CD4-positive, CD25-positive, alpha-beta regulatory T cell (primary cell): ENCODE measurements around the gene DDR2. TPM values are rescaled to one million over a fixed set of nuclear protein-coding genes. Genes with fewer than 3 reads are reported as not detected.

Experiments used
- ATAC-seq, 2 donors: fragments of 150-1000 bp; cut with Tn5 transposase; one replicate each; pipeline ENCODE4 v1.10.0; 2021; ENCODE audit warnings: low read depth in 2 of 2, moderate number of reproducible peaks in 2 of 2, moderate library complexity in 1 of 2
- DNase-seq, 3 donors: peaks; one replicate each; pipeline versions ENCODE4 v3.0.0 to v3.0.0-alpha.2; 2012 to 2022; ENCODE audit warnings: mixed read lengths in 1 of 3
- H3K27ac ChIP-seq: one replicate; pipeline ENCODE4 v1.7.0; 2013; ENCODE audit warnings: mild to moderate bottlenecking, low read length; ENCODE audit not compliant: insufficient read depth, poor library complexity, severe bottlenecking
- H3K27me3 ChIP-seq: one replicate; pipeline ENCODE4 v1.7.0; 2013; ENCODE audit warnings: low read length; ENCODE audit not compliant: control insufficient read depth, insufficient read depth
- H3K36me3 ChIP-seq: one replicate; pipeline ENCODE4 v1.7.0; 2013; ENCODE audit warnings: mild to moderate bottlenecking, low read length, moderate library complexity; ENCODE audit not compliant: control insufficient read depth, insufficient read depth
- H3K4me1 ChIP-seq: 2 replicates; pipeline ENCODE4 v1.7.0; 2013; ENCODE audit warnings: mild to moderate bottlenecking, low read length; ENCODE audit not compliant: insufficient read depth, control insufficient read depth, poor library complexity, severe bottlenecking
- H3K4me3 ChIP-seq: one replicate; pipeline ENCODE4 v1.7.0; 2013; ENCODE audit warnings: low read depth, mild to moderate bottlenecking, low read length, moderate library complexity
- H3K9me3 ChIP-seq, 2 experiments: 1 replicate in 1 of 2; 2 replicates in 1 of 2; pipeline ENCODE4 v1.7.0; 2013; ENCODE audit warnings: low read length in 2 of 2, mild to moderate bottlenecking in 1 of 2, moderate library complexity in 1 of 2; ENCODE audit not compliant: control insufficient read depth in 2 of 2
- H3K27ac Mint-ChIP-seq, 3 donors: one replicate each; pipeline ENCODE4 v1.8.0; 2020 to 2022; ENCODE audit warnings: mild to moderate bottlenecking in 3 of 3, mixed read lengths in 3 of 3, moderate library complexity in 2 of 3
- H3K27me3 Mint-ChIP-seq: one replicate; pipeline ENCODE4 v1.8.0; 2022; ENCODE audit warnings: mild to moderate bottlenecking, mixed read lengths
- H3K36me3 Mint-ChIP-seq: one replicate; pipeline ENCODE4 v1.8.0; 2020; ENCODE audit warnings: mixed read lengths
- H3K4me1 Mint-ChIP-seq, 4 donors: one replicate each; pipeline ENCODE4 v1.8.0; 2020 to 2022; ENCODE audit warnings: mixed read lengths in 4 of 4, mild to moderate bottlenecking in 1 of 4
- H3K4me3 Mint-ChIP-seq, 4 donors: one replicate each; pipeline ENCODE4 v1.8.0; 2020 to 2022; ENCODE audit warnings: mild to moderate bottlenecking in 4 of 4, mixed read lengths in 4 of 4, moderate library complexity in 3 of 4
- H3K9me3 Mint-ChIP-seq, 7 donors: one replicate each; pipeline ENCODE4 v1.8.0; 2020 to 2022; ENCODE audit warnings: mixed read lengths in 7 of 7, mild to moderate bottlenecking in 3 of 7, moderate library complexity in 2 of 7
- polyA plus RNA-seq, 4 donors: library from polyadenylated mRNA; unstranded; fragments of 300-500 nt; fragmentation: Illumina TruSeq; gene quantifications; one replicate each; pipeline ENCODE4 v1.2.3, GENCODE V29; 2021
- total RNA-seq: library from RNA; stranded (reverse); gene quantifications from one replicate; pipeline ENCODE4 v1.2.3, GENCODE V29; 2022

Gene DDR2
- total and polyA plus RNA-seq, 5 donors from 2014 or later, result 0.32 TPM; not detected in 4

DNA sequence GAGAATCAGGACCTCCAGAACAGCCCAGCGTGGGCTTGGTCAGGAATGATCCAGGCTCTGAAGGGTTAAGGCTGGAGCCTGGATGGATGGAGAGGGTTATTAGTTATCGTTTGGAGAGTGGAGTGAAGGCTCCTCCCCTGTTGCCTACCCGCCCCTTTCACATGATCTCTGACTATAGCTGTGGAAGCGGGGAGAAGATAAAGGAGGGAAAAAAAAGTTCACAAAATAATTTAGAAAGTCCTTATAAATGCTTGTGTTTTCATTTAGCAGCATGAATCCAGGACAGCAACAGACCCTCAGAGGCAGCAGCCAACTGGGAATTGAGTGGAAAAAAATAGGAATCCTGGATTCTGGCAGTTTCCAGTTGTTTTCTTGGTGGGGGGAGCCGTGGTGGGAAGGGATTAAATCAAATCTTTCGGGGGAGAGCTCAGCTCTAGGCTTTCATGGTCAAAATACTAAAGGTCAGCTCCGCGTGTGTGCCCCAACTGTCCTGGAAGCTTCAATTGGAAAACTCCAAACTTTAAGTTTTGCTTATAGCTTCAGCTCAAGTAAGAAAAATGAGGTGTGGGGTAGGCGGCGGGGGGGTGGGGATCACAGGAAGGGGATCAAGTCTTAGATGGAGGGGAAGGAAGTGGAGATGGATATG lies 595 bp upstream of the DDR2 start:
- no peak overlapping the region for H3K4me3 Mint-ChIP-seq
- Histone ChIP-seq H3K4me1 (no peaks in the 10 kb centered on the region), H3K9me3 (no peaks in the 10 kb centered on the region), H3K36me3 (no peaks in the 10 kb centered on the region), H3K27me3 (peaks cover 2% of the 10 kb centered on the region), H3K27ac (no peak overlapping the region), H3K4me3 (no peak overlapping the region)
- ATAC-seq (no peak), DNase-seq (no peak)
- no peak overlapping the region for H3K27ac Mint-ChIP-seq
- peaks cover 18% of the 10 kb centered on the region for H3K27me3 Mint-ChIP-seq
- peaks cover 0 to 2% (median 0%) of the 10 kb centered on the region in 7 donors for H3K9me3 Mint-ChIP-seq
- H3K4me1 Mint-ChIP-seq, result no peaks in the 10 kb centered on the region
- H3K36me3 Mint-ChIP-seq, result no peaks in the 10 kb centered on the region

- H3K9me3 Mint-ChIP-seq, result peaks cover 0 to 2% (median 0%) of the 10 kb centered on the region in 7 donors
- Histone ChIP-seq H3K4me1 (no peaks in the 10 kb centered on the region), H3K27ac (no peak overlapping the region), H3K27me3 (peaks cover 2% of the 10 kb centered on the region), H3K9me3 (no peaks in the 10 kb centered on the region), H3K36me3 (no peaks in the 10 kb centered on the region), H3K4me3 (no peak overlapping the region)
- H3K4me1 Mint-ChIP-seq, result no peaks in the 10 kb centered on the region
- H3K4me3 Mint-ChIP-seq, result no peak overlapping the region
- H3K27me3 Mint-ChIP-seq, result peaks cover 13% of the 10 kb centered on the region
- no peak overlapping the region for H3K27ac Mint-ChIP-seq
- no peaks in the 10 kb centered on the region for H3K36me3 Mint-ChIP-seq
- DNase-seq (no peak), ATAC-seq (no peak)
Observed at GRCh38 chr1:162632698-162633080, 425 bp downstream of the DDR2 start.

GRCh38 chr1:162633081-162633762 lies 958 bp downstream of the DDR2 start:
- no peak overlapping the region for H3K4me3 Mint-ChIP-seq
- Histone ChIP-seq H3K4me3 (no peak overlapping the region), H3K27me3 (peaks cover 2% of the 10 kb centered on the region), H3K9me3 (no peaks in the 10 kb centered on the region), H3K36me3 (no peaks in the 10 kb centered on the region), H3K4me1 (no peaks in the 10 kb centered on the region), H3K27ac (no peak overlapping the region)
- ATAC-seq (no peak), DNase-seq (no peak)
- no peaks in the 10 kb centered on the region for H3K4me1 Mint-ChIP-seq
- no peaks in the 10 kb centered on the region for H3K36me3 Mint-ChIP-seq
- H3K27ac Mint-ChIP-seq, result no peak overlapping the region
- H3K27me3 Mint-ChIP-seq, result peaks cover 13% of the 10 kb centered on the region
- peaks cover 0 to 2% (median 0%) of the 10 kb centered on the region in 7 donors for H3K9me3 Mint-ChIP-seq

DNA sequence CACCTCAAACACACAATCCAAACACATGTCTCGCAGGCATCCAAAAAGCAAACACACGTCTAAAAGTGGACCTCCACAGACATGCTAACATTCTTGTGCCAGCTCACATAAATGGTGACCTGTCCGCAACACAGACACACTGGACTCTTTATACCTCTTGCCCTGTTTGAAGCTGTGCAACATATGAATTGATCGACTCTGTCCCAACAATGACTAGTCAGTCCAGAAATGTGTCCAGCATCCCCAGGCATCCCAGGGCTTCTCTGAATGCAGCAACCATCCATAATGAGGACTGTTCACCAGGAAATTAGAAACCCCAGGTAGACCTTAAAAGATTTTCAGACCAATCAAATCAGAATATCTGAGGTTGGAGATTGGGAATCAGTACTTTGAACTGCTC lies 3.2 kb downstream of the DDR2 start:
- peaks cover 0 to 2% (median 0%) of the 10 kb centered on the region in 7 donors for H3K9me3 Mint-ChIP-seq
- H3K4me1 Mint-ChIP-seq, result no peaks in the 10 kb centered on the region
- peaks cover 2% of the 10 kb centered on the region for H3K27me3 ChIP-seq
- H3K36me3 Mint-ChIP-seq, result no peaks in the 10 kb centered on the region
- H3K4me1 ChIP-seq, result no peaks in the 10 kb centered on the region
- ATAC-seq (no peak), DNase-seq (no peak)
- H3K27ac Mint-ChIP-seq, result no peak overlapping the region
- H3K36me3 ChIP-seq, result no peaks in the 10 kb centered on the region
- H3K27ac ChIP-seq, result no peak overlapping the region
- peaks cover 5% of the 10 kb centered on the region for H3K27me3 Mint-ChIP-seq
- no peak overlapping the region for H3K4me3 ChIP-seq
- no peaks in the 10 kb centered on the region for H3K9me3 ChIP-seq
- H3K4me3 Mint-ChIP-seq, result no peak overlapping the region

DNA sequence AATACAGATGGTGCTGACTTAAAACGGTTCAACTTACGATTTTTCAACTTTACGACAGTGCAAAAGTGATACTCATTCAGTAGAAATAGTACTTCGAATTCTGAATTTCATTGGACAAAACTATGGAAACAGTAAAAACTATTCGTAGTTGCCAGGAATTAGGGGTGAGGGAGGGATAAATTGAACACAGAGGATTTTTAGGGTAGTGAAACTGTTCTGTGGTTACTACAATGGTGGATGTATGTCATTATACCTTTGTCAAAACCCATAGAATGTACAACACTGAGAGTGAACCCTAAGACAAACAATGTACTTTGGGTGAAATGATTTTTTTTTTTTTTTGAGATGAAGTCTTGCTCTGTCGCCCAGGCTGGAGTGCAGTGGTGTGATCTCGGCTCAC lies 7.5 kb downstream of the DDR2 start:
- no peaks in the 10 kb centered on the region for H3K4me1 Mint-ChIP-seq
- H3K27me3 ChIP-seq, result peaks cover 3% of the 10 kb centered on the region
- H3K4me1 ChIP-seq, result no peaks in the 10 kb centered on the region
- no peaks in the 10 kb centered on the region for H3K36me3 Mint-ChIP-seq
- peaks cover 5% of the 10 kb centered on the region for H3K27me3 Mint-ChIP-seq
- ATAC-seq, result no peak
- H3K9me3 ChIP-seq, result no peaks in the 10 kb centered on the region
- H3K27ac Mint-ChIP-seq, result no peak overlapping the region
- DNase-seq, result no peak
- peaks cover 0 to 2% (median 0%) of the 10 kb centered on the region in 7 donors for H3K9me3 Mint-ChIP-seq
- no peak overlapping the region for H3K4me3 ChIP-seq
- no peaks in the 10 kb centered on the region for H3K36me3 ChIP-seq
- no peak overlapping the region for H3K4me3 Mint-ChIP-seq
- H3K27ac ChIP-seq, result no peak overlapping the region

- H3K36me3 ChIP-seq, result no peaks in the 10 kb centered on the region
- ATAC-seq, result no peak
Observed at GRCh38 chr1:162641114-162641513, 8.8 kb downstream of the DDR2 start.

GRCh38 chr1:162644986-162645314 lies 12.7 kb downstream of the DDR2 start:
- Histone ChIP-seq H3K9me3 (no peaks in the 10 kb centered on the region), H3K36me3 (no peaks in the 10 kb centered on the region), H3K27ac (no peak overlapping the region), H3K27me3 (peaks cover 3% of the 10 kb centered on the region), H3K4me3 (no peak overlapping the region), H3K4me1 (no peaks in the 10 kb centered on the region)
- no peaks in the 10 kb centered on the region for H3K4me1 Mint-ChIP-seq
- no peaks in the 10 kb centered on the region for H3K36me3 Mint-ChIP-seq
- no peak overlapping the region for H3K4me3 Mint-ChIP-seq
- peaks cover 0 to 2% (median 0%) of the 10 kb centered on the region in 7 donors for H3K9me3 Mint-ChIP-seq
- H3K27me3 Mint-ChIP-seq, result peaks cover 10% of the 10 kb centered on the region
- ATAC-seq (no peak), DNase-seq (no peak)
- no peak overlapping the region for H3K27ac Mint-ChIP-seq

More at GRCh38 chr1:162641114-162641513, 8.8 kb downstream of the DDR2 start:
- Mint-ChIP-seq H3K4me3 (no peak overlapping the region), H3K27me3 (no peaks in the 10 kb centered on the region), H3K36me3 (no peaks in the 10 kb centered on the region), H3K4me1 (no peaks in the 10 kb centered on the region), H3K27ac (no peak overlapping the region), H3K9me3 (no peaks in the 10 kb centered on the region)
- Histone ChIP-seq H3K4me1 (no peaks in the 10 kb centered on the region), H3K27me3 (peaks cover 3% of the 10 kb centered on the region), H3K4me3 (no peak overlapping the region), H3K9me3 (no peaks in the 10 kb centered on the region), H3K27ac (no peak overlapping the region)
- DNase-seq, result no peak

DNA sequence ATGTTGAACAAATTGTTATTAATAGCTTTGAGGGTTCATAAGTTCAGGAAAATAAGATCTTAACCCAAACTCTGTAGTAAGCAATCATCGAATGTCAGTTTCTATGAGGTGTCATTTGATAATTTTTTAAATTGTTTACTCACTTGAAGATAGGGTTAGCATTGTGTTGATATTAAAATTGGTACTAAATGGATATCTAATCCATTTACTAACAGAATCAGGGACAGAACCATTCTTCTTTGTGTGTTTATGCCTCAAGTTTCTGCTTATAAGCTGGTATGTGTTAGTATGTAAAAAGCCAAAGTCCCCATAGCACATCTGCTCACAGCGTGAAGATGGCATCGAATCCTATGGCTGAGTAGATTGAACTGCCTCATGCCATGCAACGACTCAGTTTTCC lies 13.4 kb downstream of the DDR2 start:
- peaks cover 0 to 2% (median 0%) of the 10 kb centered on the region in 7 donors for H3K9me3 Mint-ChIP-seq

More for the DNA sequence above, 13.4 kb downstream of the DDR2 start:
- Mint-ChIP-seq H3K4me1 (no peaks in the 10 kb centered on the region), H3K27me3 (peaks cover 14% of the 10 kb centered on the region), H3K36me3 (no peaks in the 10 kb centered on the region), H3K27ac (no peak overlapping the region), H3K4me3 (no peak overlapping the region)
- DNase-seq (no peak), ATAC-seq (no peak)
- Histone ChIP-seq H3K27ac (no peak overlapping the region), H3K4me1 (no peaks in the 10 kb centered on the region), H3K27me3 (peaks cover 2% of the 10 kb centered on the region), H3K36me3 (no peaks in the 10 kb centered on the region), H3K9me3 (no peaks in the 10 kb centered on the region), H3K4me3 (no peak overlapping the region)
